HepG2 (cell line): ENCODE results near the gene BCAT1. TPM values are rescaled to one million over a fixed set of nuclear protein-coding genes. Genes with fewer than 3 reads are reported as not detected.

Experiments used
- ATAC-seq: fragments of 200-7000 bp; cut with Tn5 transposase; 3 replicates; pipeline ENCODE4 v1.9.1; 2020; ENCODE audit warnings: mild to moderate bottlenecking, moderate library complexity
- BruUV-seq: library from RNA; stranded (reverse); fragments of 400-500 nt; replicated peaks from 2 replicates; lab custom pipeline; 2021; lab: Mats Ljungman, UMichigan
- CTCF ChIA-PET: fragments of 300-600 bp; formaldehyde crosslinking; extraction: SDS; loops from one replicate; lab custom pipeline; 2021; ENCODE audit warnings: low total read pairs, inconsistent platforms, low intra/inter-chr PET ratio; lab: Yijun Ruan, JAX
- POLR2A ChIA-PET: fragments of 350-600 bp; sonication (Branson Sonifier 250); formaldehyde crosslinking; loops from one replicate; lab custom pipeline; 2020; ENCODE audit warnings: antibody characterized with exemption, inconsistent platforms; lab: Yijun Ruan, JAX
- DNase-seq: peaks from one replicate; pipeline ENCODE4 v3.0.0-alpha.2; 2015; ENCODE audit warnings: low spot score
- FAIRE-seq: peaks from 3 replicates; lab custom pipeline; 2011; peaks lifted over from hg19 to GRCh38; lab: Jason Lieb, UNC
- H2AFZ ChIP-seq: one replicate; pipeline ENCODE4 v1.6.1; 2011; ENCODE audit warnings: low read length, inconsistent platforms
- H3K27ac ChIP-seq: fragments of 300-600 bp; 3 replicates; pipeline ENCODE4 v1.8.0; 2011; ENCODE audit warnings: mixed run types, mild to moderate bottlenecking, mixed read lengths, low read length, inconsistent platforms; ENCODE audit not compliant: insufficient read depth; ENCODE audit errors: extremely low read length
- H3K27me3 ChIP-seq, 2 experiments: fragments of 200-600 bp in 1 of 2; 2 replicates in 1 of 2; 3 replicates in 1 of 2; pipeline versions ENCODE4 v1.6.0 to v1.8.0; 2011; ENCODE audit warnings: low read length in 2 of 2, mild to moderate bottlenecking in 2 of 2, moderate library complexity in 2 of 2, inconsistent platforms in 1 of 2; ENCODE audit not compliant: insufficient read depth in 2 of 2, control insufficient read depth in 1 of 2
- H3K36me3 ChIP-seq, 2 experiments: fragments of 200-600 bp in 1 of 2; replicated peaks in 1 of 2; 2 replicates in 1 of 2; 3 replicates in 1 of 2; pipeline versions ENCODE4 v1.5.1 to v1.8.0; 2011; ENCODE audit warnings: low read length in 2 of 2, inconsistent platforms in 1 of 2; ENCODE audit not compliant: insufficient read depth in 2 of 2, control insufficient read depth in 1 of 2
- H3K4me1 ChIP-seq: 2 replicates; pipeline ENCODE4 v1.5.1; 2012; ENCODE audit warnings: low read length, inconsistent platforms; ENCODE audit not compliant: insufficient read depth
- H3K4me2 ChIP-seq: 2 replicates; pipeline ENCODE4 v1.6.0; 2011; ENCODE audit warnings: low read depth, low read length, inconsistent platforms
- H3K4me3 ChIP-seq, 3 experiments: fragments of 200-600 bp in 1 of 3; sonication (generic), shearing (Covaris generic) in 1 of 3; replicated peaks in 1 of 3; 2 replicates each; pipeline ENCODE4 v1.5.1; 2011 to 2016; ENCODE audit warnings: low read length in 3 of 3, inconsistent platforms in 2 of 3, low read depth in 2 of 3, mild to moderate bottlenecking in 2 of 3, control low read depth in 1 of 3, mixed read lengths in 1 of 3; ENCODE audit not compliant: insufficient read depth in 1 of 3
- H3K79me2 ChIP-seq: one replicate; pipeline ENCODE4 v1.6.1; 2011; ENCODE audit warnings: low read length, inconsistent platforms; ENCODE audit not compliant: insufficient read depth
- H3K9ac ChIP-seq: 2 replicates; pipeline ENCODE4 v1.6.0; 2011; ENCODE audit warnings: mild to moderate bottlenecking, low read depth, low read length, inconsistent platforms; ENCODE audit not compliant: insufficient read depth
- H3K9me3 ChIP-seq: 2 replicates; pipeline ENCODE4 v1.5.1; 2012; ENCODE audit warnings: mild to moderate bottlenecking, low read length
- H4K20me1 ChIP-seq: 2 replicates; pipeline ENCODE4 v1.6.0; 2011; ENCODE audit warnings: inconsistent platforms, mild to moderate bottlenecking, low read length, moderate library complexity; ENCODE audit not compliant: insufficient read depth
- ELF4 ChIP-seq: sonication (generic); formaldehyde crosslinking; IDR thresholded peaks from 2 replicates; pipeline ENCODE4 v1.5.0; 2020; ENCODE audit warnings: missing genetic modification reagents, mild to moderate bottlenecking, moderate library complexity, borderline replicate concordance
- GFI1 ChIP-seq: sonication (generic); formaldehyde crosslinking; IDR thresholded peaks from 2 replicates; pipeline ENCODE4 v1.5.0; 2020; ENCODE audit warnings: missing genetic modification reagents, mild to moderate bottlenecking, borderline replicate concordance
- KLF16 ChIP-seq, 2 experiments: sonication (generic) in 1 of 2; formaldehyde crosslinking in 1 of 2; IDR thresholded peaks; 2 replicates each; pipeline versions ENCODE4 v1.6.1 to v1.8.0; 2016 to 2023; ENCODE audit warnings: missing genetic modification reagents in 2 of 2, missing compliant biosample characterization in 1 of 2
- MED13 ChIP-seq: sonication (generic); formaldehyde crosslinking; IDR thresholded peaks from 2 replicates; pipeline ENCODE4 v1.5.0; 2020; ENCODE audit warnings: missing genetic modification reagents
- MIER2 ChIP-seq: IDR thresholded peaks from 2 replicates; pipeline ENCODE4 v1.6.1; 2016; ENCODE audit warnings: missing biosample characterization, missing genetic modification reagents
- MTA3 ChIP-seq: sonication (generic); formaldehyde crosslinking; IDR thresholded peaks from 2 replicates; pipeline ENCODE4 v1.4.0; 2020; ENCODE audit warnings: missing genetic modification reagents
- NR3C1 ChIP-seq: sonication (generic); formaldehyde crosslinking; IDR thresholded peaks from 2 replicates; pipeline ENCODE4 v1.4.0; 2020; ENCODE audit warnings: missing genetic modification reagents
- SP140L ChIP-seq: sonication (generic); formaldehyde crosslinking; IDR thresholded peaks from 2 replicates; pipeline ENCODE4 v1.4.0; 2020; ENCODE audit warnings: missing genetic modification reagents, borderline replicate concordance
- SP2 ChIP-seq: sonication (generic); formaldehyde crosslinking; IDR thresholded peaks from 2 replicates; pipeline ENCODE4 v1.5.1; 2020; ENCODE audit warnings: mild to moderate bottlenecking, missing genetic modification reagents
- U2AF1 ChIP-seq: fragments of 200-400 bp; formaldehyde crosslinking; optimal IDR thresholded peaks from 2 replicates; pipeline ENCODE3; 2017; ENCODE audit warnings: mild to moderate bottlenecking, low read depth, low read length
- ZNF121 ChIP-seq: sonication (generic); formaldehyde crosslinking; IDR thresholded peaks from 2 replicates; pipeline ENCODE4 v1.5.0; 2020; ENCODE audit warnings: mild to moderate bottlenecking, missing genetic modification reagents
- ZNF501 ChIP-seq: sonication (generic); formaldehyde crosslinking; IDR thresholded peaks from 2 replicates; pipeline ENCODE4 v1.5.1; 2020; ENCODE audit warnings: mild to moderate bottlenecking, moderate library complexity, missing genetic modification reagents
- ZNF703 ChIP-seq: sonication (generic); formaldehyde crosslinking; IDR thresholded peaks from 2 replicates; pipeline ENCODE4 v1.5.1; 2020; ENCODE audit warnings: missing genetic modification reagents, mild to moderate bottlenecking, moderate library complexity, borderline replicate concordance
- ZNF713 ChIP-seq: sonication (generic); formaldehyde crosslinking; IDR thresholded peaks from 2 replicates; pipeline ENCODE4 v1.4.0; 2020; ENCODE audit warnings: mild to moderate bottlenecking, missing genetic modification reagents
- WGBS: methylation state at CpG from one replicate; pipeline ENCODE4 v1.1.6; 2017; ENCODE audit warnings: low lambda C conversion rate; 5-methylcytosine and 5-hydroxymethylcytosine counted together
- in situ Hi-C: cut with HindIII; loops from 2 replicates; pipeline ENCODE4 v1.10.0; 2017; ENCODE audit warnings: low pct_unique_long_range_greater_than_20kb; ENCODE audit not compliant: extremely low pct_ligation_motif_present
- intact Hi-C: fragments of 100-400 bp; cut with micrococcal nuclease; formaldehyde crosslinking; loops from one replicate; pipeline ENCODE4 v1.10.0; 2022; ENCODE audit not compliant: unreplicated experiment
- polyA plus RNA-seq, 8 experiments: library from polyadenylated mRNA; depleted of rRNA in 3 of 8; stranded (reverse) in 7 of 8; unstranded in 1 of 8; fragments of >200 nt; fragmentation: Illumina TruSeq in 4 of 8; extraction: Trizol in 4 of 8; gene quantifications; 2 replicates each; pipeline versions ENCODE4 v1.2.1 to v1.2.3, GENCODE V29; 2011 to 2016; ENCODE audit warnings: low read depth in 4 of 8, missing spikeins in 1 of 8, mixed read lengths in 1 of 8; ENCODE audit not compliant: insufficient read depth in 1 of 8
- total RNA-seq, 5 experiments: library from RNA; depleted of rRNA; stranded (reverse); fragments of >200 nt; fragmentation: Illumina TruSeq; extraction: Trizol; gene quantifications; 2 replicates each; pipeline ENCODE4 v1.2.3, GENCODE V29; 2016; ENCODE audit warnings: low read depth in 1 of 5
- TF ChIP-seq, protein P1 (sequence below): fragments of 450-650 bp; IDR thresholded peaks from 2 replicates; pipeline ENCODE4 v1.6.1; 2016
- TF ChIP-seq, protein P2 (sequence below): sonication (generic); formaldehyde crosslinking; IDR thresholded peaks from 2 replicates; pipeline ENCODE4 v1.5.0; 2020; ENCODE audit warnings: missing genetic modification reagents

The BCAT1 gene
- total and polyA plus RNA-seq, 2 of the 13 experiments (the other 11 are each of a cell fraction or from before 2014, with no cell fraction given), result 8.0 to 75.5 TPM

- Histone ChIP-seq H3K27ac (no peak overlapping the region), H3K4me1 (no peaks in the 10 kb centered on the region), H3K79me2 (no peaks in the 10 kb centered on the region), H3K9me3 (no peaks in the 10 kb centered on the region), H3K4me2 (no peak overlapping the region), H3K27me3 (no peaks in the 10 kb centered on the region), H3K36me3 (peaks cover 0 to 17% of the 10 kb centered on the region in 2 experiments; a peak in 2 of 5 replicates), H3K4me3 (no peak overlapping the region), H4K20me1 (no peaks in the 10 kb centered on the region), H3K9ac (no peak overlapping the region), H2AFZ (no peak overlapping the region)
- in situ Hi-C loops (no loop called here), intact Hi-C loops (loop anchor here (10.0 kb wide), 1 partner anchor 283 kb away; no protein-coding TSS in a partner anchor)
- BruUV-seq, result no TSS peak
- DNase-seq, result no peak
- no peak for ATAC-seq
- 86% methylated on average over 3 of the region's 3 CpGs for WGBS
- no peak for FAIRE-seq
- no peak for TF ChIP-seq SP2 (CRISPR knock-in tag)
- TF ChIP-seq, protein P1, sequence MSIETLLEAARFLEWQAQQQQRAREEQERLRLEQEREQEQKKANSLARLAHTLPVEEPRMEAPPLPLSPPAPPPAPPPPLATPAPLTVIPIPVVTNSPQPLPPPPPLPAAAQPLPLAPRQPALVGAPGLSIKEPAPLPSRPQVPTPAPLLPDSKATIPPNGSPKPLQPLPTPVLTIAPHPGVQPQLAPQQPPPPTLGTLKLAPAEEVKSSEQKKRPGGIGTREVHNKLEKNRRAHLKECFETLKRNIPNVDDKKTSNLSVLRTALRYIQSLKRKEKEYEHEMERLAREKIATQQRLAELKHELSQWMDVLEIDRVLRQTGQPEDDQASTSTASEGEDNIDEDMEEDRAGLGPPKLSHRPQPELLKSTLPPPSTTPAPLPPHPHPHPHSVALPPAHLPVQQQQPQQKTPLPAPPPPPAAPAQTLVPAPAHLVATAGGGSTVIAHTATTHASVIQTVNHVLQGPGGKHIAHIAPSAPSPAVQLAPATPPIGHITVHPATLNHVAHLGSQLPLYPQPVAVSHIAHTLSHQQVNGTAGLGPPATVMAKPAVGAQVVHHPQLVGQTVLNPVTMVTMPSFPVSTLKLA, result no peak
- TF ChIP-seq ZNF703 (CRISPR knock-in tag), result no peak
- TF ChIP-seq GFI1 (CRISPR knock-in tag), result no peak
- no peak for TF ChIP-seq SP140L
- TF ChIP-seq ZNF713 (CRISPR knock-in tag), result no peak
- no peak for TF ChIP-seq NR3C1 (CRISPR knock-in tag)
- TF ChIP-seq ZNF121 (CRISPR knock-in tag), result no peak
- TF ChIP-seq KLF16 (CRISPR knock-in tag; IDR thresholded peaks at IDR 0.05), result no peak
- TF ChIP-seq MIER2 (CRISPR knock-in tag), result no peak
- no peak for TF ChIP-seq MED13 (CRISPR knock-in tag)
- no peak for TF ChIP-seq MTA3 (CRISPR knock-in tag)
- TF ChIP-seq, protein P2, sequence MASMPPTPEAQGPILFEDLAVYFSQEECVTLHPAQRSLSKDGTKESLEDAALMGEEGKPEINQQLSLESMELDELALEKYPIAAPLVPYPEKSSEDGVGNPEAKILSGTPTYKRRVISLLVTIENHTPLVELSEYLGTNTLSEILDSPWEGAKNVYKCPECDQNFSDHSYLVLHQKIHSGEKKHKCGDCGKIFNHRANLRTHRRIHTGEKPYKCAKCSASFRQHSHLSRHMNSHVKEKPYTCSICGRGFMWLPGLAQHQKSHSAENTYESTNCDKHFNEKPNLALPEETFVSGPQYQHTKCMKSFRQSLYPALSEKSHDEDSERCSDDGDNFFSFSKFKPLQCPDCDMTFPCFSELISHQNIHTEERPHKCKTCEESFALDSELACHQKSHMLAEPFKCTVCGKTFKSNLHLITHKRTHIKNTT (CRISPR knock-in tag), result no peak
- no peak for TF ChIP-seq U2AF1
- no peak for TF ChIP-seq ZNF501 (CRISPR knock-in tag)
- no peak for TF ChIP-seq ELF4 (CRISPR knock-in tag)
- ChIA-PET POLR2A (no interaction called here), CTCF (no interaction called here)
Measured at GRCh38 chr12:24851341-24851740, 97.6 kb downstream of the BCAT1 start.
